Measurements from ENCODE around the gene CCNL2. TPM values are rescaled to one million over a fixed set of nuclear protein-coding genes. Genes with fewer than 3 reads are reported as not detected.

Gene CCNL2
- total and polyA plus RNA-seq, 2 of the 13 experiments (the other 11 are each of a cell fraction or from before 2014, with no cell fraction given): 105 to 340 TPM

GRCh38 chr1:1399187-1399871, at the start of gene CCNL2 (continued):
- TF ChIP-seq ZBTB40 (IDR thresholded peaks at IDR 0.05): no peak
- 0 out of 2 replicates have a peak, but pooled peaks have one; percentile 38 for TF ChIP-seq ZBTB40 (CRISPR knock-in tag; IDR thresholded peaks at IDR 0.05)
- TF ChIP-seq, protein P1, sequence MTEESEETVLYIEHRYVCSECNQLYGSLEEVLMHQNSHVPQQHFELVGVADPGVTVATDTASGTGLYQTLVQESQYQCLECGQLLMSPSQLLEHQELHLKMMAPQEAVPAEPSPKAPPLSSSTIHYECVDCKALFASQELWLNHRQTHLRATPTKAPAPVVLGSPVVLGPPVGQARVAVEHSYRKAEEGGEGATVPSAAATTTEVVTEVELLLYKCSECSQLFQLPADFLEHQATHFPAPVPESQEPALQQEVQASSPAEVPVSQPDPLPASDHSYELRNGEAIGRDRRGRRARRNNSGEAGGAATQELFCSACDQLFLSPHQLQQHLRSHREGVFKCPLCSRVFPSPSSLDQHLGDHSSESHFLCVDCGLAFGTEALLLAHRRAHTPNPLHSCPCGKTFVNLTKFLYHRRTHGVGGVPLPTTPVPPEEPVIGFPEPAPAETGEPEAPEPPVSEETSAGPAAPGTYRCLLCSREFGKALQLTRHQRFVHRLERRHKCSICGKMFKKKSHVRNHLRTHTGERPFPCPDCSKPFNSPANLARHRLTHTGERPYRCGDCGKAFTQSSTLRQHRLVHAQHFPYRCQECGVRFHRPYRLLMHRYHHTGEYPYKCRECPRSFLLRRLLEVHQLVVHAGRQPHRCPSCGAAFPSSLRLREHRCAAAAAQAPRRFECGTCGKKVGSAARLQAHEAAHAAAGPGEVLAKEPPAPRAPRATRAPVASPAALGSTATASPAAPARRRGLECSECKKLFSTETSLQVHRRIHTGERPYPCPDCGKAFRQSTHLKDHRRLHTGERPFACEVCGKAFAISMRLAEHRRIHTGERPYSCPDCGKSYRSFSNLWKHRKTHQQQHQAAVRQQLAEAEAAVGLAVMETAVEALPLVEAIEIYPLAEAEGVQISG (CRISPR knock-in tag; IDR thresholded peaks at IDR 0.05): peak; percentile 90
- peak; percentile 77; the same call in 1 of the 2 replicates for TF ChIP-seq ZNF788 (CRISPR knock-in tag; IDR thresholded peaks at IDR 0.05; ENCODE audit: borderline replicate concordance)
- no peak for TF ChIP-seq RORA (CRISPR knock-in tag; IDR thresholded peaks at IDR 0.05)
- TF ChIP-seq GFI1 (CRISPR knock-in tag; IDR thresholded peaks at IDR 0.05; ENCODE audit: borderline replicate concordance): peak; percentile 35; the same call in 1 of the 2 replicates
- TF ChIP-seq AGO1 (IDR thresholded peaks at IDR 0.05; ENCODE audit: low read depth, low read length, poor library complexity, severe bottlenecking): peak; percentile 59
- TF ChIP-seq ZNF432 (CRISPR knock-in tag; IDR thresholded peaks at IDR 0.05; ENCODE audit: borderline replicate concordance): no peak
- no peak for TF ChIP-seq SP140L (CRISPR knock-in tag; IDR thresholded peaks at IDR 0.05; ENCODE audit: borderline replicate concordance)
